ENCODE measurements around the gene NDST4.

Gene NDST4

DNA sequence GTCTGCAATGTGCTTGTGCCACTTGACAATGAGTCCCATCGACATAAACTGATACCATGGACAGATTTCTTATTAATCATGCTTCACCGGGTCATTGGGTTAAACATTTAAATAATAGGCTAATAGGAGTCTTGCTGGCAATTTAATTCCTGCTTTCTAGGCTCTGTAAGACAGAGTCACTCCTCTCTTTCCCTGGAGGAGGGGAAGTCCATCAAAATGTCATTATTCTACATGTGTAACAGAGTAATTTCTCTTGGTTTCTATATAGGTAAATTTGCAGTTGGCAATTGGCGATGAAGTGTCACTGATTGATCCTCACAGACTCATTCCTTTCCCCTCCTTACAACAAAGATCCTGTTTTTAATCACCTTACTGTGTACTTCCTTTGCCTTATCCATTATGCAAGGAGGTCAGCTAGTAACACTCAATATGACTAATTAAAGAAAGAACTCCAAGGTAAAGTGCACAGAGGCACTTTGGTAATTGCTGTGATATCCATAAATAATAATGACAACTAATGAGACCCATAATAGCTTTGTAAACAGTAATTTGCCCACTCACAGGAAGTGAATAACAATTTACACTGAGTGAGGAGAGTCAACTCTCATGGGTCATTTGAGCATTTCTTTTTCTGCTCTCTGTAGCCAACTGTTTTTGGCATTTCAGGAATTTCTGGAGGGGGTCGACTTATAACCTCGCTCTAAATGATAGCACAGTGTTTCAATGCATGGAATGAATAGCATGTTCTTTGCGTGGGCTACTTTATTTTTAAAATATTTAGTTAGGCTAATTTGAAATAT is 330.8 kb downstream of the NDST4 start:
- no peaks in the 10 kb centered on the region for H3K9me3 ChIP-seq (ENCODE audit: low read length)
- no peaks in the 10 kb centered on the region for H3K36me3 ChIP-seq (ENCODE audit: insufficient read depth, low read length)
- no peak overlapping the region for H3K27ac ChIP-seq (ENCODE audit: low read depth, low read length)
- H3K4me1 ChIP-seq (ENCODE audit: insufficient read depth, low read length): no peaks in the 10 kb centered on the region
- no peak overlapping the region for H3K9ac ChIP-seq (ENCODE audit: low read length)
- H3K27me3 ChIP-seq (ENCODE audit: control insufficient read depth in 1 of 2, insufficient read depth in 2 of 2, low read length in 2 of 2): no peaks in the 10 kb centered on the region
- no peak overlapping the region for H3K4me3 ChIP-seq (ENCODE audit: low read depth in 1 of 2, low read length in 2 of 2)

DNA sequence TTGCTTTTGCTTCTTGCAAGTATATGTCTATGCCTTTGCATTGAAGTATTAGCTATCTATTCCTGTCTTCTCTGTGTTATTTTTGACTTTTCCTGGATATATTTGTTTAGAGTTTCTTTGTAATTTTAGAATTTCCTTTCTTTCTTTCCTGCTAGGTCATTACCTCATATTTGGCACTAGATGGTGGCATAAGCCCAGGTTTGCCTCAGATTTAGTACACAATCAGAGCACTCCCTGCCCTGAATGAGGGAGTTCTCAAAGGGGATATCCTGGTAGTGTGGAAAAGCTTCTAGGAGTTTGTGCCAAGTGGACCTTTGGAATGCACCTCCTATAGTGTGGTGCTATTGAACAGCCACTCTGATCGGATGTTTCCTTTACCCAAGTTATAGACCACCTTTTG is 333.2 kb downstream of the NDST4 start:
- Histone ChIP-seq H3K36me3 (ENCODE audit: insufficient read depth, low read length) (no peaks in the 10 kb centered on the region), H3K4me3 (ENCODE audit: low read depth in 1 of 2, low read length in 2 of 2) (no peak overlapping the region), H3K27me3 (ENCODE audit: control insufficient read depth in 1 of 2, insufficient read depth in 2 of 2, low read length in 2 of 2) (no peaks in the 10 kb centered on the region), H3K4me1 (ENCODE audit: insufficient read depth, low read length) (no peaks in the 10 kb centered on the region), H3K27ac (ENCODE audit: low read depth, low read length) (no peak overlapping the region), H3K9me3 (ENCODE audit: low read length) (no peaks in the 10 kb centered on the region), H3K9ac (ENCODE audit: low read length) (no peak overlapping the region)
